GM20000 (cell line): Measurements from ENCODE around the gene GAL3ST1.

Experiments
- DNase-seq: peaks from one replicate; pipeline ENCODE4 v3.0.0; 2012; ENCODE audit warnings: low spot score
- CTCF ChIP-seq: IDR thresholded peaks from 2 replicates; pipeline ENCODE4 v1.5.1; 2012; ENCODE audit warnings: mild to moderate bottlenecking, control low read depth; ENCODE audit errors: extremely low read depth, missing control alignments

GAL3ST1 gene

GRCh38 chr22:30523646-30524489 is 50.6 kb downstream of the GAL3ST1 start:
- no peak for TF ChIP-seq CTCF
- DNase-seq, result no peak

- no peak for TF ChIP-seq CTCF
- no peak for DNase-seq
Observed at GRCh38 chr22:30521368-30522156, 52.9 kb downstream of the GAL3ST1 start.

GRCh38 chr22:30519842-30520425 is 54.5 kb downstream of the GAL3ST1 start:
- DNase-seq, result no peak
- TF ChIP-seq CTCF, result no peak

- no peak for TF ChIP-seq CTCF
- DNase-seq, result no peak
Observed at GRCh38 chr22:30516731-30517130, 57.7 kb downstream of the GAL3ST1 start.

GRCh38 chr22:30516273-30516672 is 58.2 kb downstream of the GAL3ST1 start:
- TF ChIP-seq CTCF, result no peak
- DNase-seq, result no peak

GRCh38 chr22:30514252-30514651 is 60.2 kb downstream of the GAL3ST1 start:
- no peak for DNase-seq
- TF ChIP-seq CTCF, result no peak

GRCh38 chr22:30513462-30513861 is 61.0 kb downstream of the GAL3ST1 start:
- no peak for TF ChIP-seq CTCF
- no peak for DNase-seq
